ENCODE results near the gene C9orf43. TPM values are rescaled to one million over a fixed set of nuclear protein-coding genes. Genes with fewer than 3 reads are reported as not detected.
"Not testable (repeated sequence)": the region's sequence is repeated elsewhere in the genome, so short reads cannot be mapped to it uniquely, and the experiment has no call there.

Gene C9orf43
- polyA plus RNA-seq, 2 of the 4 experiments (the other 2 are of a cell fraction) = 0.50 to 1.0 TPM

DNA sequence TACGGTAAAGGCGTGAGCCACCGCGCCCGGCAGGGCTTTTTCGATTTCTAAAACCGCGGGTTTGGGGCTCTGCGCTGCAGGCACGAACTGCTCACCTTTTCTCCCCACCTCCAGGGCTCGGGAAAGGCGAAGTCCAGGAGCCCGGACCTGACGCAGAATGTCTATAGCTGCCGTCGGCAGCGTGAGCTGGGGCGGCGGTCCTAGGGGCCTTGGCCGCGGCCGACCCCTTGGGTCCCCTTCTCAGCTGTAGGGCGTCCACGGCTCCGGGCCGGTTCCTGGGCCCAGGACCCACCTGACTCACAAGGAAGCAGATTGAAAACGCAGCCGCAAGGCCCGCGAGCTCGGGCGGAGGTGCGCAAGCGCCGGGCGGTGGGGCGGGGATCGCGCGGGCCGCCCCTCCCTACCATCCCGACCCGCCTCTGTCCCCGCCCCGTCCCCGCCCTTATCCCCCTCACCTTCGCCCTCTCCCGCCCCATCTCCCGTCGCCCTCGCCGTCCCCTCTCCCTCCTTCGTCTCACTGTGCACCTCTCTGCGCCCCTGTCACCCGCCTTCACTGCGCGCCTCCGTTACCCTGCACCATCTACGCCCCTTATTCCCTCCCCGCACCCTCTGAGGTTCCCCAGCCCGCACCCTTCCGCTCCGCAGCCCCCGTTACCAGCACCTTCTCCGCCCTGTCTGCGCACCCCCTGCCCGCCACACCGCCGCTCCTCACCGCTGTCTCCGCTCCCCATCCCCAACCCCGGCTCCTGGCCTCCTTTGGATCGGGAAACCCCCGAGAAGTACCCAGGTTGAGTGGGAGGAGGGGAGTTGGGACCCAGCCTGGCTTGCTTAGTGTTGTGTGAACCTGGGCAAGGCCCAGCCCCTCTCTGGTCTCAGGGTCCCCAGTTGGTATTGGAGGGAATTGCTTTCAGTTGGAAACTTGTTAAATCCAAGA is 33.6 kb upstream of the C9orf43 start, which contains the start of gene HDHD3:
TSS of gene HDHD3 (minus strand) at position 353 of the 934 bp plus-strand sequence. CDS start 2,632 bp downstream, outside the sequence.
- Histone ChIP-seq H3K27ac (peak within 1 kb of the TSS; percentile 81 to 93), H3K9me3 (no peaks in the 10 kb centered on the region), H3K4me3 (peak within 1 kb of the TSS; percentile 58), H3K4me2 (peak within 1 kb of the TSS; percentile 99), H3K4me1 (peaks cover 8% of the 10 kb centered on the region; the same call in 2 of the 3 replicates)
- ChIA-PET CTCF (interaction anchor here (0.7 to 2.7 kb wide), 6 partner anchors 12 to 215 kb away, joined by 3 to 9 read pairs (median 3); partner anchors contain the start of genes ALAD, C9orf43 and POLE3), POLR2A (interaction anchor here (0.6 to 1.5 kb wide), 13 partner anchors 8 to 217 kb away, joined by 3 to 15 read pairs (median 3); partner anchors contain the start of genes ALAD, C9orf43, FKBP15 and POLE3)
- WGBS (ENCODE audit: missing lambda C conversion rate) = 4% methylated on average over 30 of the region's 74 CpGs
- ATAC-seq (peak; percentile 90 to 95), FAIRE-seq (no peak), DNase-seq (ENCODE audit: low read depth in 1 of 2, low spot score in 1 of 2) (peak; percentile 87 to 92)
- TF ChIP-seq JUN (IDR thresholded peaks at IDR 0.05) = peak; percentile 66 to 77; a peak in 3 of 5 replicates
- TF ChIP-seq, protein P1, sequence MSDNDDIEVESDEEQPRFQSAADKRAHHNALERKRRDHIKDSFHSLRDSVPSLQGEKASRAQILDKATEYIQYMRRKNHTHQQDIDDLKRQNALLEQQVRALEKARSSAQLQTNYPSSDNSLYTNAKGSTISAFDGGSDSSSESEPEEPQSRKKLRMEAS (IDR thresholded peaks at IDR 0.05) = peak; percentile 41; the same call in 1 of the 2 replicates
- TF ChIP-seq, protein P2, sequence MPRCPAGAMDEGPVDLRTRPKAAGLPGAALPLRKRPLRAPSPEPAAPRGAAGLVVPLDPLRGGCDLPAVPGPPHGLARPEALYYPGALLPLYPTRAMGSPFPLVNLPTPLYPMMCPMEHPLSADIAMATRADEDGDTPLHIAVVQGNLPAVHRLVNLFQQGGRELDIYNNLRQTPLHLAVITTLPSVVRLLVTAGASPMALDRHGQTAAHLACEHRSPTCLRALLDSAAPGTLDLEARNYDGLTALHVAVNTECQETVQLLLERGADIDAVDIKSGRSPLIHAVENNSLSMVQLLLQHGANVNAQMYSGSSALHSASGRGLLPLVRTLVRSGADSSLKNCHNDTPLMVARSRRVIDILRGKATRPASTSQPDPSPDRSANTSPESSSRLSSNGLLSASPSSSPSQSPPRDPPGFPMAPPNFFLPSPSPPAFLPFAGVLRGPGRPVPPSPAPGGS (IDR thresholded peaks at IDR 0.05) = peak; percentile 70; the same call in 1 of the 3 replicates
- 0 out of 2 replicates have a peak, but pooled peaks have one; percentile 44 for TF ChIP-seq MYC (IDR thresholded peaks at IDR 0.05; ENCODE audit: borderline replicate concordance, low read length)
- TF ChIP-seq, protein P3, sequence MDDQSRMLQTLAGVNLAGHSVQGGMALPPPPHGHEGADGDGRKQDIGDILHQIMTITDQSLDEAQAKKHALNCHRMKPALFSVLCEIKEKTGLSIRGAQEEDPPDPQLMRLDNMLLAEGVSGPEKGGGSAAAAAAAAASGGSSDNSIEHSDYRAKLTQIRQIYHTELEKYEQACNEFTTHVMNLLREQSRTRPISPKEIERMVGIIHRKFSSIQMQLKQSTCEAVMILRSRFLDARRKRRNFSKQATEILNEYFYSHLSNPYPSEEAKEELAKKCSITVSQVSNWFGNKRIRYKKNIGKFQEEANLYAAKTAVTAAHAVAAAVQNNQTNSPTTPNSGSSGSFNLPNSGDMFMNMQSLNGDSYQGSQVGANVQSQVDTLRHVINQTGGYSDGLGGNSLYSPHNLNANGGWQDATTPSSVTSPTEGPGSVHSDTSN (IDR thresholded peaks at IDR 0.05) = 0 out of 2 replicates have a peak, but pooled peaks have one; percentile 18
- TF ChIP-seq ZC3H11A (IDR thresholded peaks at IDR 0.05) = no peak
- no peak for TF ChIP-seq EHF (CRISPR knock-in tag; IDR thresholded peaks at IDR 0.05)
- TF ChIP-seq PHF8 (IDR thresholded peaks at IDR 0.05; ENCODE audit: borderline replicate concordance, low read depth) = peak; percentile 77; the same call in 1 of the 2 replicates
- TF ChIP-seq FOSL2 (IDR thresholded peaks at IDR 0.05) = no peak
- 0 out of 2 replicates have a peak, but pooled peaks have one; percentile 10 for TF ChIP-seq FOSL2 (CRISPR knock-in tag; IDR thresholded peaks at IDR 0.05)
- TF ChIP-seq ZNF302 (CRISPR knock-in tag; IDR thresholded peaks at IDR 0.05) = no peak
- TF ChIP-seq EHMT2 (IDR thresholded peaks at IDR 0.05; ENCODE audit: low read depth) = no peak
- peak; percentile 82 for TF ChIP-seq POLR2A (IDR thresholded peaks at IDR 0.05; ENCODE audit: low read length)
- TF ChIP-seq KDM1A (IDR thresholded peaks at IDR 0.05; ENCODE audit: low read depth) = no peak
- no peak for TF ChIP-seq ZSCAN20 (CRISPR knock-in tag; IDR thresholded peaks at IDR 0.05)

DNA sequence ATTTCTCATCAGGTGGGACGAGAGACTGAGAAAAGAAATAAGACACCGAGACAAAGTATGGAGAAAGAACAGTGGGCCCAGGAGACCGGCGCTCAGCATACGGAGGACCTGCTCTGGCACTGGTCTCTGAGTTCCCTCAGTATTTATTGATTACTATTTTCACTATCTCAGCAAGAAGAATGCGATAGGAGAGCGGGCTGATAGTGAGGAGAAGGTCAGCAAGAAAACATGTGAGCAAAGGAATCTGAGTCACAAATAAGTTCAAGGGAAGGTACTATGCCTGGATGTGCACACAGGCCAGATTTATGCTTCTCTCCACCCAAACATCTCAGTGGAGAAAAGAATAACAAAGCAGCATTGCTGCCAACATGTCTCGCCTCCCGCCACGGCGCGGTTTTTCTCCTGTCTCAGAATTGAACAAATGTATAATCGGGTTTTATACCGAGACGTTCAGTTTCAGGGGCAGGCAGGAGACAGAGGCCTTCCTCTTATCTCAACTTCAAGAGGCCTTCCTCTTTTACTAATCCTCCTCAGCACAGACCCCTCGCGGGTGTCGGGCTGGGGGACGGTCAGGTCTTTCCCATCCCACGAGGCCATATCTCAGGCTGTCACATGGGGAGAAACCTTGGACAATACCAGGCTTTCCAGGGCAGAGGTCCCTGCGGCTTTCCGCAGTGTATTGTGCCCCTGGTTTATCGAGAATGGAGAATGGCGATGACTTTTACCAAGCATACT is 31.3 kb upstream of the C9orf43 start:
- CTCF ChIA-PET; H3K4me3 ChIP-seq; DNase-seq (ENCODE audit: low read depth in 1 of 2, low spot score in 1 of 2); FAIRE-seq; H3K4me2 ChIP-seq; ATAC-seq; H3K9me3 ChIP-seq; POLR2A ChIA-PET; H3K4me1 ChIP-seq; H3K27ac ChIP-seq: not testable (repeated sequence)
- WGBS (ENCODE audit: missing lambda C conversion rate) = 84% methylated on average over 23 of the region's 24 CpGs

DNA sequence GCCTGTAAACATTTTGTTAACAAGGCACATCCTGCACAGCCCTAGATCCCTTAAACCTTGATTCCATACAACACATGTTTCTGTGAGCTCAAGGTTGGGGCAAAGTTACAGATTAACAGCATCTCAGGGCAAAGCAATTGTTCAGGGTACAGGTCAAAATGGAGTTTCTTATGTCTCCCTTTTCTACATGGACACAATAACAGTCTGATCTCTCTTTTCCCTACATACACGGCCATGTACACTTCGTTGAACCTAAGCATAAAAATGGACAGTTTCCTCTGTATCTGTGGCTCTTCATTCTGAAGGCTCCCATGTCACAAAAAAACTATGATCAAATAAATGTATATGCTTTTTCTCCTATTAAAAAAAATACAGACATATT is 30.7 kb upstream of the C9orf43 start:
- ATAC-seq, CTCF ChIA-PET, FAIRE-seq: not testable (repeated sequence)

More for the DNA sequence above, 30.7 kb upstream of the C9orf43 start:
- H3K4me3 ChIP-seq; POLR2A ChIA-PET; H3K27ac ChIP-seq; H3K4me1 ChIP-seq; H3K9me3 ChIP-seq; H3K4me2 ChIP-seq; DNase-seq (ENCODE audit: low read depth in 1 of 2, low spot score in 1 of 2): not testable (repeated sequence)
- WGBS (ENCODE audit: missing lambda C conversion rate) = 60% methylated on average over 2 of the region's 2 CpGs

All from A549 (cell line).